Mononuclear cell (primary cell): ENCODE measurements around the gene RPA3. TPM values are rescaled to one million over a fixed set of nuclear protein-coding genes. Genes with fewer than 3 reads are reported as not detected.

ENCODE experiments used
- total RNA-seq: library from RNA; depleted of rRNA; stranded (reverse); fragments of >200 nt; gene quantifications from one replicate; pipeline ENCODE4 v1.2.3, GENCODE V29; 2012

RPA3 gene
- total RNA-seq, 1 donor: 21.5 TPM

Other genes with a start within 250 kb of the RPA3 start
- 0.42 TPM for gene COL28A1, start 182.7 kb downstream of the RPA3 start, total RNA-seq
- gene MIOS, start 151.7 kb downstream of the RPA3 start, total RNA-seq: 78.3 TPM
- 8.2 TPM for gene UMAD1, start 77.9 kb downstream of the RPA3 start, total RNA-seq